Hepatocyte (in vitro differentiated cells): ENCODE data around the gene TEX261.

ENCODE experiments used
- CTCF ChIP-seq: fragments of 200-600 bp; sonication (generic); IDR thresholded peaks from 2 replicates; pipeline ENCODE4 v1.5.1; 2016; ENCODE audit warnings: antibody characterized with exemption, mild to moderate bottlenecking; ENCODE audit not compliant: poor library complexity
- EZH2 ChIP-seq: fragments of 200-600 bp; sonication (generic); IDR thresholded peaks from 2 replicates; pipeline ENCODE4 v1.6.1; 2016; ENCODE audit warnings: antibody characterized with exemption, mild to moderate bottlenecking, borderline replicate concordance
- EZH2phosphoT487 ChIP-seq: fragments of 200-600 bp; sonication (generic); IDR thresholded peaks from one replicate; pipeline ENCODE4 v1.6.1; 2018; ENCODE audit warnings: antibody characterized with exemption, mild to moderate bottlenecking, low read depth, moderate library complexity; ENCODE audit not compliant: unreplicated experiment, severe bottlenecking

DNA sequence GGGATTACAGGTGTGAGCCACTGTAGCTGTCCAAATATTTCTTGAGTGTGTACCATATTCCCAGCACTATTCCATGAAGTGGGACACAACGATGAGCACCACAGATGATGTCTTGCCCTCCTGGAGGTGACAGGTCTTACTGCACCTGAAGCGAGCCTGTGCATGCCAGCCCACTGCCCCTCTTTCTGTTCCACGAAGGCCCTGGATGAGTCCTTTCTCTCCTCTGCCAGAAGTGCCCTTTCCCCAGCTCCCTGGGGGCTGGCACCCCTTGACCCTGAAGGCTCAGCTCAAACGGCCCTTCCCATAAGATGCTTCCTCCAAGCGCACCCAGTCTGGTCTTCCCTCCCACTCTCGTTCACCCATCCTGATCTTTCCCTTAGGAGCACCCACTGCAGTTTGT is 53.5 kb downstream of the TEX261 start:
- no peak for TF ChIP-seq EZH2phosphoT487
- no peak for TF ChIP-seq CTCF
- no peak for TF ChIP-seq EZH2
